Measurements from ENCODE around the gene AP1M1.

Gene AP1M1

DNA sequence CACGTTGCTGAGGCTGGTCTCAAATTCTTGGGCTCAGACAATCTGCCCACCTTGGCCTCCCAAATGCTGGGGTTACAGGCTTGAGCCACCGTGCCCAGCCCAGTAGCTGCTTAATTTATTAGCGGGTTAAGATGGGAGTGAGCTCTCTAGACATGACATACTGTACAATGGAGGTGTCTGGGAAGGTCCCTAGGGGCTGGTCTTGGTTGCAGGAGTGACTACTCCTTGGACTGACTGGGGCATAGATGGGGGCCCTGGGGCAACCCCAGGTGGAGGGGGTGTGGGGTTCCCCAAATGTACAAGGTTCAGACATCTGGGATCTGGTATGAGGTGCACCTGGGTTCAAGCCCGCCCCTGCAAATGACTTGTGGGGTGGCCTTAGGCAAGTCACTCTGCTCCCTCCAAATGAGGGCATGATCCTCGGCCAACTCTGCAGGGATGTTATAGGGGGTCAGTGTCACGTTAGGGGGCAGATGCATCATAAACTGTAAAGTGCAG, 37.2 kb upstream of the AP1M1 start:
- Histone ChIP-seq H3K9ac (no peak overlapping the region), H3K36me3 (ENCODE audit: insufficient read depth) (no peaks in the 10 kb centered on the region), H3K79me2 (ENCODE audit: insufficient read depth, low read depth) (no peaks in the 10 kb centered on the region), H4K20me1 (ENCODE audit: insufficient read depth) (no peaks in the 10 kb centered on the region), H3K4me2 (no peak overlapping the region), H3K27ac (no peak overlapping the region), H3K4me1 (ENCODE audit: low read depth, poor library complexity, severe bottlenecking) (peaks cover 4% of the 10 kb centered on the region), H3K4me3 (IDR thresholded peaks at IDR 0.05; ENCODE audit: insufficient read depth, low read depth, low read length) (no peak overlapping the region), H3K27me3 (ENCODE audit: insufficient read depth, low read depth) (no peaks in the 10 kb centered on the region), H2AFZ (ENCODE audit: low read depth) (no peak overlapping the region)
- TF ChIP-seq CTCF (conservative IDR thresholded peaks at IDR 0.05; ENCODE audit: low read depth, low read length), result no peak

- H3K4me1 ChIP-seq (ENCODE audit: low read depth, poor library complexity, severe bottlenecking), result no peaks in the 10 kb centered on the region
- H3K27ac ChIP-seq, result no peak overlapping the region
- no peaks in the 10 kb centered on the region for H3K27me3 ChIP-seq (ENCODE audit: insufficient read depth, low read depth)
- no peak overlapping the region for H3K4me3 ChIP-seq (IDR thresholded peaks at IDR 0.05; ENCODE audit: insufficient read depth, low read depth, low read length)
- no peaks in the 10 kb centered on the region for H3K79me2 ChIP-seq (ENCODE audit: insufficient read depth, low read depth)
- no peaks in the 10 kb centered on the region for H4K20me1 ChIP-seq (ENCODE audit: insufficient read depth)
- no peak overlapping the region for H3K4me2 ChIP-seq
- H3K36me3 ChIP-seq (ENCODE audit: insufficient read depth), result no peaks in the 10 kb centered on the region
- TF ChIP-seq CTCF (conservative IDR thresholded peaks at IDR 0.05; ENCODE audit: low read depth, low read length), result no peak
- no peak overlapping the region for H2AFZ ChIP-seq (ENCODE audit: low read depth)
- no peak overlapping the region for H3K9ac ChIP-seq
Observed at GRCh38 chr19:16160943-16161560, 36.7 kb upstream of the AP1M1 start.

DNA sequence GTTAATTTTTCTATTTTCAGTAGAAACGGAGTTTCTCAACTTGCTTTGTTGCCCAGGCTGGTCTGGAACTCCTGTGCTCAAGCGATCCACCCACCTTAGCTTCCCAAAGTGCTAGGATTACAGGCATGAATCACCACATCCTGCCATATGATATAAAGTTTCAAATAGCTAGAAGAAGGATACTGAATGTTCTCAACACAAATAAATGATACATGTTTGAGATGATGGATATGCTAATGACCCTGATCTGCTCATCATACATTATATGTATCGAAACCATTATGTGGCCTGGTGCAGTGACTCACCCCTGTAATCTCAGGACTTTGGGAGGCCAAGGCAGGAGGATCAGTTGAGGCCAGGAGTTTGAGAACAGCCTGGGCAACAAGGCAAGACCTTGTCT, 35.9 kb upstream of the AP1M1 start:
- Histone ChIP-seq H3K9ac (no peak overlapping the region), H3K79me2 (ENCODE audit: insufficient read depth, low read depth) (no peaks in the 10 kb centered on the region), H4K20me1 (ENCODE audit: insufficient read depth) (no peaks in the 10 kb centered on the region), H3K36me3 (ENCODE audit: insufficient read depth) (no peaks in the 10 kb centered on the region), H3K4me1 (ENCODE audit: low read depth, poor library complexity, severe bottlenecking) (no peaks in the 10 kb centered on the region), H3K27me3 (ENCODE audit: insufficient read depth, low read depth) (no peaks in the 10 kb centered on the region), H3K4me3 (IDR thresholded peaks at IDR 0.05; ENCODE audit: insufficient read depth, low read depth, low read length) (no peak overlapping the region), H3K4me2 (no peak overlapping the region), H2AFZ (ENCODE audit: low read depth) (no peak overlapping the region), H3K27ac (no peak overlapping the region)
- TF ChIP-seq CTCF (conservative IDR thresholded peaks at IDR 0.05; ENCODE audit: low read depth, low read length), result no peak

DNA sequence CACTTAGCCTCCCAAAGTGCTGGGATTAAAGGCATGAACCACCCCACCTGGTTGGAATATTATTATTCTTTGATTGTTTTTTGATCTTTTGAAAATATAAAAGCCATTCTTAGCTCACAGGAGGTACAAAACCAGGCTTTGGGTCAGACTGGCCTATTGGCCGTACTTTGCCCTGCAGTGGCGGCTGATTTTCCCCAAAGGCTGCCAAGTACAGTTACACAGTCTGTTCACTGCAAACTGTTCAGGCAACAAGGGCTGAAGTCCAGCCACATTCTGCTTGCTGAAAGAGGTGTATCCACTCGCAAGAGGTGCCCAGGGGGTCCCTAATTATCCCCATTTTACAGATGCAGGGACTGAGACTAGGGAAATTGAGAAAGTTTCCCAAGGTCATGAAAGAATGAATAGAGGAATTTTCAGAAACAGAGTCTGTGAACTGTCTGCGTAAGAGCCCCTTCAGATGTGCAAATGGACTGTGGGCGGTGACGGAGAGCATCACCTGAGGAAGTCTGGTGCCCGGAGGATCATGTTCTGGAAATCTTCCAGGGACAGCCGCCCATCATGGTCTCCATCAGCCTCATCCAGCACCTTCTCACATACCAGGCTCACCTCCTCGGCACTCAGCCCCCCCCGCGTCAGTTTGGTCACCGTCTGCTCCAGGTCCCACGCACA, 33.4 kb upstream of the AP1M1 start:
- no peak for TF ChIP-seq CTCF (conservative IDR thresholded peaks at IDR 0.05; ENCODE audit: low read depth, low read length)
- Histone ChIP-seq H3K4me3 (IDR thresholded peaks at IDR 0.05; ENCODE audit: insufficient read depth, low read depth, low read length) (no peak overlapping the region), H3K4me1 (ENCODE audit: low read depth, poor library complexity, severe bottlenecking) (no peaks in the 10 kb centered on the region), H3K9ac (no peak overlapping the region), H2AFZ (ENCODE audit: low read depth) (no peak overlapping the region), H3K27me3 (ENCODE audit: insufficient read depth, low read depth) (no peaks in the 10 kb centered on the region), H4K20me1 (ENCODE audit: insufficient read depth) (no peaks in the 10 kb centered on the region), H3K79me2 (ENCODE audit: insufficient read depth, low read depth) (no peaks in the 10 kb centered on the region), H3K4me2 (no peak overlapping the region), H3K36me3 (ENCODE audit: insufficient read depth) (no peaks in the 10 kb centered on the region), H3K27ac (no peak overlapping the region)

All from KMS-11 (cell line).